CD4-positive, CD25-positive, alpha-beta regulatory T cell (primary cell): ENCODE data around the gene RPL10A. TPM values are rescaled to one million over a fixed set of nuclear protein-coding genes. Genes with fewer than 3 reads are reported as not detected.
"Not testable (repeated sequence)": the region's sequence is repeated elsewhere in the genome, so short reads cannot be mapped to it uniquely, and the experiment has no call there.

Source experiments
- ATAC-seq, 2 donors: fragments of 150-1000 bp; cut with Tn5 transposase; one replicate each; pipeline ENCODE4 v1.10.0; 2021; ENCODE audit warnings: low read depth in 2 of 2, moderate number of reproducible peaks in 2 of 2, moderate library complexity in 1 of 2
- DNase-seq, 3 donors: peaks; one replicate each; pipeline versions ENCODE4 v3.0.0 to v3.0.0-alpha.2; 2012 to 2022; ENCODE audit warnings: mixed read lengths in 1 of 3
- H3K27ac ChIP-seq: one replicate; pipeline ENCODE4 v1.7.0; 2013; ENCODE audit warnings: mild to moderate bottlenecking, low read length; ENCODE audit not compliant: insufficient read depth, poor library complexity, severe bottlenecking
- H3K27me3 ChIP-seq: one replicate; pipeline ENCODE4 v1.7.0; 2013; ENCODE audit warnings: low read length; ENCODE audit not compliant: control insufficient read depth, insufficient read depth
- H3K36me3 ChIP-seq: one replicate; pipeline ENCODE4 v1.7.0; 2013; ENCODE audit warnings: mild to moderate bottlenecking, low read length, moderate library complexity; ENCODE audit not compliant: control insufficient read depth, insufficient read depth
- H3K4me1 ChIP-seq: 2 replicates; pipeline ENCODE4 v1.7.0; 2013; ENCODE audit warnings: mild to moderate bottlenecking, low read length; ENCODE audit not compliant: insufficient read depth, control insufficient read depth, poor library complexity, severe bottlenecking
- H3K4me3 ChIP-seq: one replicate; pipeline ENCODE4 v1.7.0; 2013; ENCODE audit warnings: low read depth, mild to moderate bottlenecking, low read length, moderate library complexity
- H3K9me3 ChIP-seq, 2 experiments: 1 replicate in 1 of 2; 2 replicates in 1 of 2; pipeline ENCODE4 v1.7.0; 2013; ENCODE audit warnings: low read length in 2 of 2, mild to moderate bottlenecking in 1 of 2, moderate library complexity in 1 of 2; ENCODE audit not compliant: control insufficient read depth in 2 of 2
- H3K27ac Mint-ChIP-seq, 3 donors: one replicate each; pipeline ENCODE4 v1.8.0; 2020 to 2022; ENCODE audit warnings: mild to moderate bottlenecking in 3 of 3, mixed read lengths in 3 of 3, moderate library complexity in 2 of 3
- H3K27me3 Mint-ChIP-seq: one replicate; pipeline ENCODE4 v1.8.0; 2022; ENCODE audit warnings: mild to moderate bottlenecking, mixed read lengths
- H3K36me3 Mint-ChIP-seq: one replicate; pipeline ENCODE4 v1.8.0; 2020; ENCODE audit warnings: mixed read lengths
- H3K4me1 Mint-ChIP-seq, 4 donors: one replicate each; pipeline ENCODE4 v1.8.0; 2020 to 2022; ENCODE audit warnings: mixed read lengths in 4 of 4, mild to moderate bottlenecking in 1 of 4
- H3K4me3 Mint-ChIP-seq, 4 donors: one replicate each; pipeline ENCODE4 v1.8.0; 2020 to 2022; ENCODE audit warnings: mild to moderate bottlenecking in 4 of 4, mixed read lengths in 4 of 4, moderate library complexity in 3 of 4
- H3K9me3 Mint-ChIP-seq, 7 donors: one replicate each; pipeline ENCODE4 v1.8.0; 2020 to 2022; ENCODE audit warnings: mixed read lengths in 7 of 7, mild to moderate bottlenecking in 3 of 7, moderate library complexity in 2 of 7
- polyA plus RNA-seq, 4 donors: library from polyadenylated mRNA; unstranded; fragments of 300-500 nt; fragmentation: Illumina TruSeq; gene quantifications; one replicate each; pipeline ENCODE4 v1.2.3, GENCODE V29; 2021
- total RNA-seq: library from RNA; stranded (reverse); gene quantifications from one replicate; pipeline ENCODE4 v1.2.3, GENCODE V29; 2022

RPL10A gene
- total and polyA plus RNA-seq, 5 donors from 2014 or later: 848 to 1,343 (median 1,161) TPM

- Histone ChIP-seq H3K9me3 (no peaks in the 10 kb centered on the region), H3K27ac (no peak overlapping the region), H3K36me3 (no peaks in the 10 kb centered on the region), H3K4me3 (no peak overlapping the region), H3K27me3 (peaks cover 8% of the 10 kb centered on the region), H3K4me1 (peaks cover 4% of the 10 kb centered on the region)
- DNase-seq (no peak), ATAC-seq (no peak)
- no peak overlapping the region for H3K27ac Mint-ChIP-seq
- peaks cover 0 to 5% (median under 1%) of the 10 kb centered on the region in 4 donors for H3K4me1 Mint-ChIP-seq
- no peak overlapping the region for H3K4me3 Mint-ChIP-seq
- H3K9me3 Mint-ChIP-seq: no peaks in the 10 kb centered on the region
- H3K27me3 Mint-ChIP-seq: peaks cover 24% of the 10 kb centered on the region
- H3K36me3 Mint-ChIP-seq: no peaks in the 10 kb centered on the region
Observed at GRCh38 chr6:35511562-35511941, 43.4 kb downstream of the RPL10A start.

- peaks cover 24% of the 10 kb centered on the region for H3K27me3 Mint-ChIP-seq
- no peak for DNase-seq
Observed at GRCh38 chr6:35512006-35512405, 43.8 kb downstream of the RPL10A start.

GRCh38 chr6:35512740-35513139, 44.5 kb downstream of the RPL10A start, which contains the start of gene TULP1:
TSS of gene TULP1 (minus strand) at chr6:35512896. CDS start at chr6:35512858, 38 bp downstream.
- H3K4me1 Mint-ChIP-seq: peaks cover 0 to 5% (median under 1%) of the 10 kb centered on the region in 4 donors
- H3K27ac Mint-ChIP-seq: no peak within 1 kb of the TSS
- no peaks in the 10 kb centered on the region for H3K9me3 Mint-ChIP-seq
- no peaks in the 10 kb centered on the region for H3K36me3 ChIP-seq
- H3K27me3 Mint-ChIP-seq: peaks cover 24% of the 10 kb centered on the region
- no peaks in the 10 kb centered on the region for H3K9me3 ChIP-seq
- no peak for DNase-seq
- no peak within 1 kb of the TSS for H3K4me3 Mint-ChIP-seq
- ATAC-seq: no peak
- H3K36me3 Mint-ChIP-seq: no peaks in the 10 kb centered on the region
- peaks cover 6% of the 10 kb centered on the region for H3K27me3 ChIP-seq
- no peak within 1 kb of the TSS for H3K4me3 ChIP-seq
- peaks cover 4% of the 10 kb centered on the region for H3K4me1 ChIP-seq
- H3K27ac ChIP-seq: no peak within 1 kb of the TSS

More at GRCh38 chr6:35512006-35512405, 43.8 kb downstream of the RPL10A start:
- Mint-ChIP-seq H3K4me3 (no peak overlapping the region), H3K27ac (no peak overlapping the region), H3K36me3 (no peaks in the 10 kb centered on the region), H3K4me1 (peaks cover 0 to 5% (median under 1%) of the 10 kb centered on the region in 4 donors), H3K9me3 (no peaks in the 10 kb centered on the region)
- Histone ChIP-seq H3K9me3 (no peaks in the 10 kb centered on the region), H3K4me1 (peaks cover 4% of the 10 kb centered on the region), H3K4me3 (no peak overlapping the region), H3K36me3 (no peaks in the 10 kb centered on the region), H3K27me3 (peaks cover 7% of the 10 kb centered on the region), H3K27ac (no peak overlapping the region)
- no peak for ATAC-seq

GRCh38 chr6:35514587-35514986, 46.4 kb downstream of the RPL10A start:
- H3K27me3 ChIP-seq: peaks cover 6% of the 10 kb centered on the region
- no peak overlapping the region for H3K27ac Mint-ChIP-seq
- no peaks in the 10 kb centered on the region for H3K36me3 ChIP-seq
- ATAC-seq: no peak
- no peak overlapping the region for H3K4me3 ChIP-seq
- no peaks in the 10 kb centered on the region for H3K9me3 Mint-ChIP-seq
- H3K27me3 Mint-ChIP-seq: peaks cover 15% of the 10 kb centered on the region
- no peaks in the 10 kb centered on the region for H3K9me3 ChIP-seq
- H3K36me3 Mint-ChIP-seq: no peaks in the 10 kb centered on the region
- H3K4me1 Mint-ChIP-seq: peaks cover 0 to 5% (median under 1%) of the 10 kb centered on the region in 4 donors
- DNase-seq: no peak
- no peak overlapping the region for H3K27ac ChIP-seq
- peak overlapping the region in 1 of 4 donors; percentile 16 for H3K4me3 Mint-ChIP-seq
- peaks cover 4% of the 10 kb centered on the region for H3K4me1 ChIP-seq

- not testable (repeated sequence) for ATAC-seq, H3K4me3 Mint-ChIP-seq, H3K36me3 ChIP-seq, H3K27ac Mint-ChIP-seq, H3K4me1 Mint-ChIP-seq, H3K27me3 ChIP-seq, H3K27ac ChIP-seq, H3K9me3 Mint-ChIP-seq, H3K9me3 ChIP-seq, H3K4me3 ChIP-seq, H3K4me1 ChIP-seq, H3K36me3 Mint-ChIP-seq, DNase-seq
- peaks cover 12% of the 10 kb centered on the region for H3K27me3 Mint-ChIP-seq
Observed at GRCh38 chr6:35515939-35516338, 47.7 kb downstream of the RPL10A start.

GRCh38 chr6:35516712-35517111, 48.5 kb downstream of the RPL10A start:
- no peak overlapping the region for H3K27ac Mint-ChIP-seq
- peaks cover 0 to 5% (median 0%) of the 10 kb centered on the region in 4 donors for H3K4me1 Mint-ChIP-seq
- no peak for DNase-seq
- no peak overlapping the region for H3K4me3 Mint-ChIP-seq
- peaks cover 9% of the 10 kb centered on the region for H3K27me3 Mint-ChIP-seq
- peaks cover 1% of the 10 kb centered on the region for H3K4me1 ChIP-seq
- no peaks in the 10 kb centered on the region for H3K9me3 Mint-ChIP-seq
- H3K27me3 ChIP-seq: no peaks in the 10 kb centered on the region
- no peaks in the 10 kb centered on the region for H3K9me3 ChIP-seq
- no peaks in the 10 kb centered on the region for H3K36me3 ChIP-seq
- no peak overlapping the region for H3K27ac ChIP-seq
- H3K4me3 ChIP-seq: no peak overlapping the region
- H3K36me3 Mint-ChIP-seq: no peaks in the 10 kb centered on the region
- ATAC-seq: no peak

GRCh38 chr6:35517978-35518377, 49.8 kb downstream of the RPL10A start:
- not testable (repeated sequence) for H3K9me3 ChIP-seq, H3K27me3 ChIP-seq, H3K27ac Mint-ChIP-seq, H3K36me3 Mint-ChIP-seq, H3K4me3 ChIP-seq, H3K4me1 Mint-ChIP-seq, H3K9me3 Mint-ChIP-seq, DNase-seq, H3K4me1 ChIP-seq, H3K4me3 Mint-ChIP-seq, H3K27ac ChIP-seq, H3K36me3 ChIP-seq, ATAC-seq, H3K27me3 Mint-ChIP-seq

- Histone ChIP-seq H3K4me1 (peaks cover 11% of the 10 kb centered on the region), H3K36me3 (no peaks in the 10 kb centered on the region), H3K27me3 (no peaks in the 10 kb centered on the region), H3K27ac (no peak overlapping the region), H3K9me3 (no peaks in the 10 kb centered on the region), H3K4me3 (no peak overlapping the region)
- ATAC-seq (no peak), DNase-seq (no peak)
- Mint-ChIP-seq H3K9me3 (no peaks in the 10 kb centered on the region), H3K4me1 (peaks cover 0 to 15% (median 8%) of the 10 kb centered on the region in 4 donors), H3K27me3 (peaks cover 4% of the 10 kb centered on the region), H3K27ac (no peak overlapping the region), H3K36me3 (no peaks in the 10 kb centered on the region), H3K4me3 (no peak overlapping the region)
Observed at GRCh38 chr6:35518566-35519312, 50.5 kb downstream of the RPL10A start.
